Thyroid gland (tissue), 4 donors: ENCODE measurements around the gene AK1. TPM values are rescaled to one million over a fixed set of nuclear protein-coding genes. Genes with fewer than 3 reads are reported as not detected.

Experiments used
- DNase-seq, 2 donors: peaks; one replicate each; pipeline ENCODE4 v3.0.0-alpha.2; 2019
- H3K27ac ChIP-seq, 3 donors: fragments of 200-600 bp; sonication (generic); 1 replicate in 2 of 3; 2 replicates in 1 of 3; pipeline ENCODE4 v1.5.1; 2016 to 2019; ENCODE audit warnings: mild to moderate bottlenecking in 1 of 3, moderate library complexity in 1 of 3
- H3K27me3 ChIP-seq: fragments of 200-600 bp; sonication (generic); one replicate; pipeline ENCODE4 v1.5.1; 2019
- H3K36me3 ChIP-seq, 2 donors: fragments of 200-600 bp; sonication (generic); one replicate each; pipeline ENCODE4 v1.5.1; 2016 to 2019
- H3K4me1 ChIP-seq, 2 donors: fragments of 200-600 bp; sonication (generic); one replicate each; pipeline ENCODE4 v1.5.1; 2017 to 2019
- H3K4me3 ChIP-seq, 3 donors: fragments of 200-600 bp; sonication (generic); replicated peaks in 1 of 3; 1 replicate in 2 of 3; 2 replicates in 1 of 3; pipeline ENCODE4 v1.5.1; 2016; ENCODE audit warnings: mild to moderate bottlenecking in 1 of 3
- H3K9me3 ChIP-seq: fragments of 200-600 bp; sonication (generic); one replicate; pipeline ENCODE4 v1.5.1; 2017
- CTCF ChIP-seq, 6 experiments: fragments of 200-600 bp in 3 of 6; fragments of 450-650 bp in 3 of 6; sonication (generic) in 3 of 6; IDR thresholded peaks; one replicate each; pipeline ENCODE4 v1.5.1; 2016 to 2019; ENCODE audit warnings: antibody characterized with exemption in 6 of 6, mild to moderate bottlenecking in 2 of 6, inconsistent platforms in 1 of 6, moderate library complexity in 1 of 6
- POLR2A ChIP-seq, 2 donors: fragments of 450-650 bp; IDR thresholded peaks; one replicate each; pipeline ENCODE4 v1.6.1; 2017; ENCODE audit warnings: antibody characterized with exemption in 2 of 2, mild to moderate bottlenecking in 2 of 2, moderate library complexity in 1 of 2
- WGBS, 2 donors: methylation state at CpG; one replicate each; pipeline ENCODE4 v1.1.5; 2017; 5-methylcytosine and 5-hydroxymethylcytosine counted together
- intact Hi-C: fragments of 100-400 bp; cut with DNase I; formaldehyde crosslinking; loops from one replicate; pipeline ENCODE4 v1.15.1; 2023
- total RNA-seq, 4 donors: library from RNA; depleted of rRNA; stranded (reverse); fragments of >200 nt; gene quantifications; one replicate each; pipeline ENCODE4 v1.2.3, GENCODE V29; 2016

The AK1 gene
- total RNA-seq, 4 donors from 2014 or later: 56.3 to 98.9 (median 86.3) TPM

GRCh38 chr9:127829205-127829906 lies 48.1 kb downstream of the AK1 start:
- intact Hi-C loops: no loop called here
- TF ChIP-seq POLR2A (IDR thresholded peaks at IDR 0.05) (no peak), CTCF (IDR thresholded peaks at IDR 0.05) (no peak)
- no peak for DNase-seq
- WGBS, 2 donors: 83 to 84% methylated on average over 6 of the region's 6 CpGs
- Histone ChIP-seq H3K4me1 (peaks cover 20 to 66% of the 10 kb centered on the region in 2 donors), H3K36me3 (peaks cover 7% of the 10 kb centered on the region in 2 donors), H3K4me3 (no peak overlapping the region), H3K27me3 (no peaks in the 10 kb centered on the region), H3K9me3 (no peaks in the 10 kb centered on the region), H3K27ac (peak overlapping the region in 2 of 3 donors; percentile 33 to 51)

- H3K9me3 ChIP-seq: no peaks in the 10 kb centered on the region
- WGBS, 2 donors: 21 to 24% methylated on average over 19 to 34 of the region's 34 CpGs
- H3K27ac ChIP-seq: peak overlapping the region; percentile 33 to 51 (median 47)
- DNase-seq: peak; percentile 64 to 66
- H3K27me3 ChIP-seq: no peaks in the 10 kb centered on the region
- peak in 1 of 2 donors; percentile 56 for TF ChIP-seq POLR2A (IDR thresholded peaks at IDR 0.05)
- peak in 1 of 6 experiments; percentile 2 for TF ChIP-seq CTCF (IDR thresholded peaks at IDR 0.05)
- intact Hi-C loops: no loop called here
- no peak overlapping the region for H3K4me3 ChIP-seq
- peaks cover 20 to 63% of the 10 kb centered on the region in 2 donors for H3K4me1 ChIP-seq
- peaks cover 11 to 13% of the 10 kb centered on the region in 2 donors for H3K36me3 ChIP-seq
These were observed 49.0 kb downstream of the AK1 start for GRCh38 chr9:127828262-127829031.

GRCh38 chr9:127826253-127826913 lies 51.1 kb downstream of the AK1 start:
- 56 to 68% methylated on average over 4 to 6 of the region's 7 CpGs for WGBS, 2 donors
- no peak overlapping the region for H3K27ac ChIP-seq
- H3K36me3 ChIP-seq: peaks cover 11 to 13% of the 10 kb centered on the region in 2 donors

GRCh38 chr9:127825319-127826051 lies 52.0 kb downstream of the AK1 start:
- no peak overlapping the region for H3K27ac ChIP-seq
- 39 to 59% methylated on average over 18 to 19 of the region's 42 CpGs for WGBS, 2 donors
- H3K4me3 ChIP-seq: peak overlapping the region in 1 of 3 donors; percentile 11
- H3K4me1 ChIP-seq: peaks cover 20 to 54% of the 10 kb centered on the region in 2 donors
- TF ChIP-seq CTCF (IDR thresholded peaks at IDR 0.05) (peak; percentile 18 to 64 (median 38)), POLR2A (IDR thresholded peaks at IDR 0.05) (no peak)
- H3K36me3 ChIP-seq: peaks cover 11 to 13% of the 10 kb centered on the region in 2 donors
- H3K9me3 ChIP-seq: no peaks in the 10 kb centered on the region
- H3K27me3 ChIP-seq: no peaks in the 10 kb centered on the region
- peak; percentile 83 to 84 for DNase-seq
- intact Hi-C loops: no loop called here

More at GRCh38 chr9:127826253-127826913, 51.1 kb downstream of the AK1 start:
- no peaks in the 10 kb centered on the region for H3K9me3 ChIP-seq
- no peak overlapping the region for H3K4me3 ChIP-seq
- no peaks in the 10 kb centered on the region for H3K27me3 ChIP-seq
- intact Hi-C loops: no loop called here
- no peak for TF ChIP-seq POLR2A (IDR thresholded peaks at IDR 0.05)
- peaks cover 20 to 54% of the 10 kb centered on the region in 2 donors for H3K4me1 ChIP-seq
- DNase-seq: no peak

- H3K27ac ChIP-seq: peak overlapping the region in 1 of 3 donors; percentile 2
- WGBS, 2 donors: 29 to 37% methylated on average over 4 of the region's 4 CpGs
- intact Hi-C loops: no loop called here
These were observed 55.4 kb downstream of the AK1 start for GRCh38 chr9:127822108-127822507.

More at GRCh38 chr9:127822108-127822507, 55.4 kb downstream of the AK1 start:
- H3K27me3 ChIP-seq: no peaks in the 10 kb centered on the region
- H3K4me1 ChIP-seq: peaks cover 7 to 31% of the 10 kb centered on the region in 2 donors
- no peak for TF ChIP-seq POLR2A (IDR thresholded peaks at IDR 0.05)
- no peak for TF ChIP-seq CTCF (IDR thresholded peaks at IDR 0.05)
- H3K9me3 ChIP-seq: no peaks in the 10 kb centered on the region
- no peak overlapping the region for H3K4me3 ChIP-seq
- DNase-seq: peak; percentile 75
- peaks cover 31 to 33% of the 10 kb centered on the region in 2 donors for H3K36me3 ChIP-seq
